Cardiac muscle cell (in vitro differentiated cells and primary cell): ENCODE results near the gene CRACR2A. TPM values are rescaled to one million over a fixed set of nuclear protein-coding genes. Genes with fewer than 3 reads are reported as not detected.

Experiments used
- DNase-seq, 2 donors: peaks; one replicate each; pipeline versions ENCODE4 v3.0.0 to v3.0.0-alpha.2; 2010 to 2017; ENCODE audit warnings: low read depth in 1 of 2, low spot score in 1 of 2
- H3K27ac ChIP-seq: fragments of 200-600 bp; sonication (generic); 2 replicates; pipeline ENCODE4 v1.5.1; 2016
- H3K27me3 ChIP-seq: fragments of 200-600 bp; sonication (generic); 2 replicates; pipeline ENCODE4 v1.6.0; 2016; ENCODE audit warnings: control low read depth
- H3K36me3 ChIP-seq: fragments of 200-600 bp; sonication (generic); 2 replicates; pipeline ENCODE4 v1.5.1; 2016; ENCODE audit warnings: control low read depth
- H3K4me1 ChIP-seq: fragments of 200-600 bp; sonication (generic); 2 replicates; pipeline ENCODE4 v1.8.1; 2017; ENCODE audit warnings: low read depth, mild to moderate bottlenecking, mixed run types
- H3K4me3 ChIP-seq: fragments of 200-600 bp; sonication (generic); 2 replicates; pipeline ENCODE4 v1.5.1; 2016; ENCODE audit warnings: mild to moderate bottlenecking
- H3K9me3 ChIP-seq: fragments of 200-600 bp; sonication (generic); 2 replicates; pipeline ENCODE4 v1.5.1; 2017; ENCODE audit warnings: low read depth, mild to moderate bottlenecking, control low read depth
- polyA plus RNA-seq: library from polyadenylated mRNA; unstranded; fragments of >200 nt; fragmentation: Nextera tagmentation; extraction: Ambion mirVana; gene quantifications from 2 replicates; pipeline ENCODE4 v1.2.1, GENCODE V29; 2016
- total RNA-seq: library from RNA; depleted of rRNA; stranded (reverse); fragments of >200 nt; gene quantifications from 2 replicates; pipeline ENCODE4 v1.2.3, GENCODE V29; 2016
- TF ChIP-seq, protein P1 (sequence below): IDR thresholded peaks from 2 replicates; pipeline ENCODE4 v1.5.1; 2012; ENCODE audit warnings: low read depth, mild to moderate bottlenecking, low read length

The CRACR2A gene
- total and polyA plus RNA-seq, 2 experiments from 2014 or later: 1.3 TPM; not detected in 1

DNA sequence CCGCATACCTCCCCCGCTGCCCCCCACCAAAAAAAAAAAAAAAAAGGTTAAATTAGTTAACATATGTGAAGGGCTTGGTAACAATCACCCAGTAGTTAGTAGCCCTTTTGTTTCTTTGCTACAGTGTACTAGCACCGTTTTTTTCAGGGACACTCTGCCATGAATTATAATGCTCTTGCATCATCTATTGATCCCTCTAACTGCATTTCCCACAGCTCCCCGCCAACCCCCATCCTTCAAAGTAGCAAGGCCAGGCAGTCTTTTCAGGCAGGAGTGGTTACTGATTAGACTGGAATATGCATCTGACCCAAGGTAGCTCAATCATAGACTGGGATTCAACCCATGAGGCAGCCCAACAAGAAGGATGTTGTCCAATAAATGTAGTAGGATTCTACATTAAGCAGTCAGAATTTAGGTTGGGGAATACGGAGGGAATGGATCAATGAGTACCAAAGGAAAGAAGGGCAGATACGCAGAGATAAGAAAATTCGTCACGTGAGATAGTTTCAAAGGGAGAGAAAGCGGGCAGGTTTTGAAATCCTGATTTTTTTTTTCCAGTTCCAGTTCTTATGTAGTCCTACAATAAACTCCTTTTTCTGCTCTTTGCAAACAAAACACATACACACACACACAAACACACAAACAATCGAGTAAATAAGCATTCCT lies 39.8 kb upstream of the CRACR2A start:
- Histone ChIP-seq H3K9me3 (no peaks in the 10 kb centered on the region), H3K4me1 (peaks cover 14% of the 10 kb centered on the region), H3K4me3 (no peak overlapping the region), H3K27me3 (no peaks in the 10 kb centered on the region), H3K27ac (no peak overlapping the region), H3K36me3 (no peaks in the 10 kb centered on the region)
- TF ChIP-seq, protein P1, sequence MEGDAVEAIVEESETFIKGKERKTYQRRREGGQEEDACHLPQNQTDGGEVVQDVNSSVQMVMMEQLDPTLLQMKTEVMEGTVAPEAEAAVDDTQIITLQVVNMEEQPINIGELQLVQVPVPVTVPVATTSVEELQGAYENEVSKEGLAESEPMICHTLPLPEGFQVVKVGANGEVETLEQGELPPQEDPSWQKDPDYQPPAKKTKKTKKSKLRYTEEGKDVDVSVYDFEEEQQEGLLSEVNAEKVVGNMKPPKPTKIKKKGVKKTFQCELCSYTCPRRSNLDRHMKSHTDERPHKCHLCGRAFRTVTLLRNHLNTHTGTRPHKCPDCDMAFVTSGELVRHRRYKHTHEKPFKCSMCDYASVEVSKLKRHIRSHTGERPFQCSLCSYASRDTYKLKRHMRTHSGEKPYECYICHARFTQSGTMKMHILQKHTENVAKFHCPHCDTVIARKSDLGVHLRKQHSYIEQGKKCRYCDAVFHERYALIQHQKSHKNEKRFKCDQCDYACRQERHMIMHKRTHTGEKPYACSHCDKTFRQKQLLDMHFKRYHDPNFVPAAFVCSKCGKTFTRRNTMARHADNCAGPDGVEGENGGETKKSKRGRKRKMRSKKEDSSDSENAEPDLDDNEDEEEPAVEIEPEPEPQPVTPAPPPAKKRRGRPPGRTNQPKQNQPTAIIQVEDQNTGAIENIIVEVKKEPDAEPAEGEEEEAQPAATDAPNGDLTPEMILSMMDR: no peak
- DNase-seq: no peak

- no peak for DNase-seq
- H3K27ac ChIP-seq: no peak overlapping the region
- H3K4me3 ChIP-seq: no peak overlapping the region
- H3K4me1 ChIP-seq: peaks cover 14% of the 10 kb centered on the region
- no peaks in the 10 kb centered on the region for H3K27me3 ChIP-seq
- TF ChIP-seq, protein P1: no peak
- H3K36me3 ChIP-seq: no peaks in the 10 kb centered on the region
- H3K9me3 ChIP-seq: no peaks in the 10 kb centered on the region
These were observed 38.5 kb upstream of the CRACR2A start for GRCh38 chr12:3791256-3791874.

- peaks cover 13% of the 10 kb centered on the region for H3K4me1 ChIP-seq
These were observed 37.7 kb upstream of the CRACR2A start for GRCh38 chr12:3790642-3791041.

GRCh38 chr12:3789838-3790237 lies 36.9 kb upstream of the CRACR2A start:
- H3K36me3 ChIP-seq: no peaks in the 10 kb centered on the region
- H3K27me3 ChIP-seq: no peaks in the 10 kb centered on the region
- no peak overlapping the region for H3K27ac ChIP-seq
- peaks cover 5% of the 10 kb centered on the region for H3K4me1 ChIP-seq
- no peak overlapping the region for H3K4me3 ChIP-seq
- TF ChIP-seq, protein P1: no peak
- DNase-seq: no peak
- no peaks in the 10 kb centered on the region for H3K9me3 ChIP-seq

More at GRCh38 chr12:3790642-3791041, 37.7 kb upstream of the CRACR2A start:
- TF ChIP-seq, protein P1: no peak
- H3K9me3 ChIP-seq: no peaks in the 10 kb centered on the region
- DNase-seq: no peak
- no peaks in the 10 kb centered on the region for H3K36me3 ChIP-seq
- H3K4me3 ChIP-seq: no peak overlapping the region
- H3K27ac ChIP-seq: no peak overlapping the region
- H3K27me3 ChIP-seq: no peaks in the 10 kb centered on the region

GRCh38 chr12:3777206-3777809 lies 24.4 kb upstream of the CRACR2A start:
- H3K27ac ChIP-seq: no peak overlapping the region
- DNase-seq: peak; percentile 56 to 60
- no peaks in the 10 kb centered on the region for H3K36me3 ChIP-seq
- H3K4me3 ChIP-seq: no peak overlapping the region
- peaks cover 5% of the 10 kb centered on the region for H3K27me3 ChIP-seq
- H3K4me1 ChIP-seq: no peaks in the 10 kb centered on the region
- H3K9me3 ChIP-seq: no peaks in the 10 kb centered on the region
- TF ChIP-seq, protein P1: peak; percentile 81
